MCF 10A (cell line): Measurements from ENCODE around the gene ZNF618. TPM values are rescaled to one million over a fixed set of nuclear protein-coding genes. Genes with fewer than 3 reads are reported as not detected.

Experiments
- BruUV-seq: library from RNA; stranded (reverse); fragments of 400-500 nt; replicated peaks from 2 replicates; lab custom pipeline; 2021; lab: Mats Ljungman, UMichigan
- CTCF ChIA-PET: fragments of 300-600 bp; sonication (Branson Sonifier 250); formaldehyde crosslinking; extraction: SDS; loops from one replicate; lab custom pipeline; 2021; ENCODE audit warnings: antibody characterized with exemption, inconsistent platforms; lab: Yijun Ruan, JAX
- POLR2A ChIA-PET: fragments of 300-600, 350-650 bp; sonication (Branson Sonifier 250); formaldehyde crosslinking; extraction: SDS; loops from one replicate; lab custom pipeline; 2020; ENCODE audit warnings: antibody characterized with exemption, inconsistent platforms; lab: Yijun Ruan, JAX
- DNase-seq: peaks from one replicate; pipeline ENCODE4 v3.0.0-alpha.2; 2018; ENCODE audit not compliant: unreplicated experiment
- H3K27ac Mint-ChIP-seq: one replicate; pipeline ENCODE4 v1.8.0; 2022; ENCODE audit warnings: mild to moderate bottlenecking, low read depth, mixed read lengths; ENCODE audit not compliant: unreplicated experiment
- H3K27me3 Mint-ChIP-seq: one replicate; pipeline ENCODE4 v1.8.0; 2022; ENCODE audit warnings: mixed read lengths; ENCODE audit not compliant: insufficient read depth, unreplicated experiment
- H3K36me3 Mint-ChIP-seq: one replicate; pipeline ENCODE4 v1.8.0; 2022; ENCODE audit warnings: mild to moderate bottlenecking, moderate library complexity, mixed read lengths; ENCODE audit not compliant: insufficient read depth, unreplicated experiment
- H3K4me1 Mint-ChIP-seq: one replicate; pipeline ENCODE4 v1.8.0; 2022; ENCODE audit warnings: mixed read lengths; ENCODE audit not compliant: insufficient read depth, unreplicated experiment
- H3K4me3 Mint-ChIP-seq: one replicate; pipeline ENCODE4 v1.8.0; 2022; ENCODE audit warnings: mild to moderate bottlenecking, moderate library complexity, mixed read lengths; ENCODE audit not compliant: unreplicated experiment
- H3K9me3 Mint-ChIP-seq: one replicate; pipeline ENCODE4 v1.8.0; 2022; ENCODE audit warnings: mixed read lengths; ENCODE audit not compliant: unreplicated experiment
- CTCF ChIP-seq: fragments of 200-600 bp; IDR thresholded peaks from one replicate; pipeline ENCODE4 v1.8.0; 2022; ENCODE audit warnings: antibody characterized with exemption, mild to moderate bottlenecking; ENCODE audit not compliant: unreplicated experiment
- intact Hi-C: fragments of 100-400 bp; cut with micrococcal nuclease; formaldehyde crosslinking; loops from 2 replicates; pipeline ENCODE4 v1.14.1; 2022
- total RNA-seq: library from RNA; stranded (reverse); gene quantifications from 2 replicates; pipeline ENCODE4 v1.2.3, GENCODE V29; 2022

The ZNF618 gene
- total RNA-seq, 1 experiment from 2014 or later = 4.8 TPM

DNA sequence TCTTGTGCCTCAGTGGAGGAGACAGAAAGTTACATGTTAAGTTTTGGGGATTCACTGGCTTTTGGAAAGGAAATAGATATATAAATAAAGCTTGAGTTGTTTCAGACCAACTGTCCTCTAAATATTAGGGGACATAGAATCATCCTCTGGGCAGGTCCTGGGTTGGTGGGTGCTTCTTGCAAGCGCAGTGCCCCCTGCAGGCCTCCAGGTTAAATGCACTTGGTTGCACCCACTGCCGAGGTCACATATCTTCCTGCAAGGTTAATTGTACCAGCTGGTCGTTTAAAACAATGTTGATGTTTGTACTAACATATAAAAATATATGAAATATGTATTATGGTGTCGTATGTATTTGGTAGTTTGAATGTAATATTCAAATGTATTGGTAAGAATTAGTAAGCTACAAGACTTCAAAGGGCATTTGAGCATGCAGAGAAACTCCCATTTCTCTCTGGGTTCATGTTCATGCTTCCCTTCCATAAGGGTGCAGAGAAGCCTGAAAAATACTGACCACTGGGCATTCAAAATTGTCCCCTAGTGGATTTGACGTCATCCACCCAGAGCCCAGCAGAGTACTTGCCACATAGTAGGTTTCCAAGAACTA, 87.0 kb downstream of the ZNF618 start:
- DNase-seq = peak; percentile 59
- H3K27me3 Mint-ChIP-seq = no peaks in the 10 kb centered on the region
- BruUV-seq = no TSS peak
- no peak overlapping the region for H3K4me3 Mint-ChIP-seq
- intact Hi-C loops = loop anchor here (1.0 to 2.0 kb wide), 4 partner anchors 86 to 280 kb away; partner anchors contain the start of gene ZNF618
- no peaks in the 10 kb centered on the region for H3K36me3 Mint-ChIP-seq
- CTCF ChIA-PET = interaction anchor here (0.6 to 2.8 kb wide), 20 partner anchors 8 to 355 kb away, joined by 3 to 11 read pairs (median 3); no protein-coding TSS in a partner anchor
- peak overlapping the region; percentile 37 for H3K27ac Mint-ChIP-seq
- no peaks in the 10 kb centered on the region for H3K9me3 Mint-ChIP-seq
- H3K4me1 Mint-ChIP-seq = peaks cover under 1% of the 10 kb centered on the region
- peak; percentile 72 for TF ChIP-seq CTCF
- POLR2A ChIA-PET = no interaction called here

DNA sequence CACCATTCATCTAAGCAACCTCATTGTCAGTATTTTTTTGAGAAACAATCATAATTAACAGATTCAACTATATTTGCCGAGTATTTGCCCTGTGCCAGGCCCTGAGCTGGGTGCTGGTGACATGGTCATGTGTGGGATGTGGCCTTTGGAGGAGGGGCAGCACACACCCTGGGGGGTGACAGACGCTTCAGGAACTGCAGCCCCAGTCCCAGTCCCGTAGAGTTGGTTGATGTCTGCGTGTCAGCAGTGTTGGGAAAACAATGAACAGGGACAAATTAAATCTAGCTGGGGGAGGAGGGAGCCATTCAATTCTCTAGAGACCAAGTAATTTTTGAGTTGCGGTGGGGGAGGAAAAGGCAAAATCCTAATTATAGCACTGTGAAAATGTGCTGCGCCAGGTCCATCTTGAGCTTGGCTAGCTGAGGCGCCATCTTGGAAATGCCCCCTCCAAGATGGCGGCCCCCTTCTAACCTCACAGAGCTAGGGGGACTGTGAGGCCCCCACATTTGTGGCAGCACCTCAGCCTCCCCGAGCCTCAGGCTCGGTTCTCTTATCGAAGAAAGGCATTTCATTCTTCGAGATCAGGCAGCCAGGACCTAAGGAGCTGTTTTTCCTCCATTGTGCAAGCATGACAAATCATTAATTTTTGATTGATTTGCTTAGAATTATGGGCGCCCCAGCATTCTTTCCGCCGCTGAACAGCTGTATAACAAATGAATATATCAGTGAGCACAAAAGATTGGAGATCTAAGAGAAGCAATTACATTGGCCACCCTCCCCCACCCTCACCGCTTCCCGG, 87.8 kb downstream of the ZNF618 start:
- intact Hi-C loops = loop anchor here (1.0 to 2.0 kb wide), 4 partner anchors 87 to 281 kb away; partner anchors contain the start of gene ZNF618
- no TSS peak for BruUV-seq
- ChIA-PET CTCF (interaction anchor here (0.6 to 2.8 kb wide), 17 partner anchors 10 to 1517 kb away, joined by 3 to 11 read pairs (median 3); no protein-coding TSS in a partner anchor), POLR2A (no interaction called here)
- Mint-ChIP-seq H3K36me3 (no peaks in the 10 kb centered on the region), H3K4me1 (no peaks in the 10 kb centered on the region), H3K27me3 (no peaks in the 10 kb centered on the region), H3K27ac (no peak overlapping the region), H3K4me3 (no peak overlapping the region), H3K9me3 (no peaks in the 10 kb centered on the region)
- no peak for TF ChIP-seq CTCF
- DNase-seq = no peak

- DNase-seq = no peak
- ChIA-PET CTCF (interaction anchor here (0.6 to 2.8 kb wide), 6 partner anchors 18 to 1518 kb away, joined by 3 to 11 read pairs (median 6); no protein-coding TSS in a partner anchor), POLR2A (interaction anchor here (0.7 kb wide), 1 partner anchor 554 kb away, joined by 3 read pairs; the partner anchor contains the start of genes C9orf43 and POLE3)
- no TSS peak for BruUV-seq
- Mint-ChIP-seq H3K9me3 (peaks cover 4% of the 10 kb centered on the region), H3K36me3 (no peaks in the 10 kb centered on the region), H3K4me3 (no peak overlapping the region), H3K4me1 (no peaks in the 10 kb centered on the region), H3K27me3 (no peaks in the 10 kb centered on the region), H3K27ac (no peak overlapping the region)
- no peak for TF ChIP-seq CTCF
- intact Hi-C loops = no loop called here
These were observed 88.5 kb downstream of the ZNF618 start for GRCh38 chr9:113964495-113965170.
